ENCODE measurements around the gene RSPO4. TPM values are rescaled to one million over a fixed set of nuclear protein-coding genes. Genes with fewer than 3 reads are reported as not detected.

RSPO4 gene
- total RNA-seq, 1 experiment from 2014 or later = 6.7 TPM

DNA sequence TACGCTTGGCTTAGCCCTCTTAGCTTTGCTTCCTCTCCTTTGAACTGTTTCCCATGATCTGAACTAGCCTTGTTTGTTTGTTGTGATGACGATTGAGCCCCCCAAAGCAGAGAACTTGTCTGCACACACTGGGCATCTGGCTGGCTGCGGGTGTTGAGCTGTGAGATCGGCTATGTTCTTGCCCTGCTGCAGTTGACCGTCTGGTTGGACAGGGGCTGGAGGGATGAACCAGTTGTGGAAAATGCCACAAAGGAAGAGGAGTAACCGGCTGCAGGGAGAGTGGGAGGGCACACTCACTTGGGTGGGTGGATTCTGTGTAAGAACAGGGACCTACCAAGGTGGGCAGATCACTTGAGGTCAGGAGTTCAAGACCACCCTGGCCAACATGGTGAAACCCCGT, 12.4 kb upstream of the RSPO4 start:
- H3K4me3 Mint-ChIP-seq = no peak overlapping the region
- no peak overlapping the region for H3K4me2 ChIP-seq (ENCODE audit: insufficient read depth, insufficient read length, low read length)
- no peaks in the 10 kb centered on the region for H3K27me3 ChIP-seq (ENCODE audit: insufficient read depth, low read length)
- H4K8ac ChIP-seq (replicated peaks; ENCODE audit: insufficient read length, low read depth, low read length) = no peak overlapping the region
- peaks cover 2 to 18% of the 10 kb centered on the region in 2 experiments for H3K4me1 Mint-ChIP-seq
- no peak overlapping the region for H3K14ac ChIP-seq (ENCODE audit: insufficient read depth, low read length)
- H2BK5ac ChIP-seq (ENCODE audit: insufficient read length, low read length) = no peak overlapping the region
- H3K27ac ChIP-seq (ENCODE audit: insufficient read length, low read depth, low read length) = no peak overlapping the region
- H3K9me3 Mint-ChIP-seq = no peaks in the 10 kb centered on the region
- H3K4me1 ChIP-seq (ENCODE audit: insufficient read depth, low read length) = no peaks in the 10 kb centered on the region
- H2BK120ac ChIP-seq (ENCODE audit: low read depth, low read length, poor library complexity, severe bottlenecking) = no peak overlapping the region
- H3K36me3 Mint-ChIP-seq (ENCODE audit: insufficient read depth in 1 of 3, low read depth in 3 of 3) = no peaks in the 10 kb centered on the region
- H3T11ph ChIP-seq (ENCODE audit: low read length) = no peak overlapping the region
- no peak overlapping the region for H2BK15ac ChIP-seq (ENCODE audit: low read depth, low read length)
- H4K91ac ChIP-seq (ENCODE audit: insufficient read length, low read depth, low read length) = no peak overlapping the region
- DNase-seq = no peak
- no peak overlapping the region for H3K4ac ChIP-seq (ENCODE audit: low read depth, low read length)
- no peak overlapping the region for H3K56ac ChIP-seq (ENCODE audit: insufficient read length, low read depth, low read length)
- H2BK20ac ChIP-seq (ENCODE audit: low read depth, low read length, poor library complexity, severe bottlenecking) = no peak overlapping the region
- no peak overlapping the region for H2AK5ac ChIP-seq (ENCODE audit: insufficient read length, low read length)
- no peak overlapping the region for H3K27ac Mint-ChIP-seq
- no peak overlapping the region for H3K18ac ChIP-seq (ENCODE audit: insufficient read length, low read depth, low read length)
- no peaks in the 10 kb centered on the region for H3K79me2 ChIP-seq (ENCODE audit: insufficient read depth, low read length)
- no peak overlapping the region for H3K9ac ChIP-seq (ENCODE audit: extremely low read depth, insufficient read length, low read length)
- no peaks in the 10 kb centered on the region for H3K9me3 ChIP-seq (ENCODE audit: control insufficient read depth, low read depth, low read length)
- H3K23me2 ChIP-seq (ENCODE audit: insufficient read length, low read depth, low read length, poor library complexity, severe bottlenecking) = no peaks in the 10 kb centered on the region
- peaks cover 13% of the 10 kb centered on the region for H3K27me3 Mint-ChIP-seq (ENCODE audit: low read depth)
- no peak overlapping the region for H4K5ac ChIP-seq (ENCODE audit: insufficient read length, low read depth, low read length)
- no peak overlapping the region for H2BK12ac ChIP-seq (ENCODE audit: insufficient read length, low read depth, low read length)
- no peaks in the 10 kb centered on the region for H3K79me1 ChIP-seq (ENCODE audit: insufficient read depth, low read depth, low read length, poor library complexity, severe bottlenecking)
- TF ChIP-seq, protein P1, sequence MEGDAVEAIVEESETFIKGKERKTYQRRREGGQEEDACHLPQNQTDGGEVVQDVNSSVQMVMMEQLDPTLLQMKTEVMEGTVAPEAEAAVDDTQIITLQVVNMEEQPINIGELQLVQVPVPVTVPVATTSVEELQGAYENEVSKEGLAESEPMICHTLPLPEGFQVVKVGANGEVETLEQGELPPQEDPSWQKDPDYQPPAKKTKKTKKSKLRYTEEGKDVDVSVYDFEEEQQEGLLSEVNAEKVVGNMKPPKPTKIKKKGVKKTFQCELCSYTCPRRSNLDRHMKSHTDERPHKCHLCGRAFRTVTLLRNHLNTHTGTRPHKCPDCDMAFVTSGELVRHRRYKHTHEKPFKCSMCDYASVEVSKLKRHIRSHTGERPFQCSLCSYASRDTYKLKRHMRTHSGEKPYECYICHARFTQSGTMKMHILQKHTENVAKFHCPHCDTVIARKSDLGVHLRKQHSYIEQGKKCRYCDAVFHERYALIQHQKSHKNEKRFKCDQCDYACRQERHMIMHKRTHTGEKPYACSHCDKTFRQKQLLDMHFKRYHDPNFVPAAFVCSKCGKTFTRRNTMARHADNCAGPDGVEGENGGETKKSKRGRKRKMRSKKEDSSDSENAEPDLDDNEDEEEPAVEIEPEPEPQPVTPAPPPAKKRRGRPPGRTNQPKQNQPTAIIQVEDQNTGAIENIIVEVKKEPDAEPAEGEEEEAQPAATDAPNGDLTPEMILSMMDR (conservative IDR thresholded peaks at IDR 0.05) = no peak
- no peaks in the 10 kb centered on the region for H4K20me1 ChIP-seq (ENCODE audit: control insufficient read depth, insufficient read depth, insufficient read length)
- no CpG with 5 or more reads among the region's 7 CpGs for WGBS (ENCODE audit: extremely low coverage, insufficient read length, low lambda C conversion rate)
- H3K23ac ChIP-seq (ENCODE audit: insufficient read length, low read depth, low read length) = no peak overlapping the region
- H2AFZ ChIP-seq (ENCODE audit: low read length) = no peak overlapping the region

Data from H9 (cell line).